Stimulated activated naive CD8-positive, alpha-beta T cell treated with anti-CD3 and anti-CD28 coated beads, Interleukin-15, amount 100 ng/mL, for 72 hours (primary cell): Measurements from ENCODE around the gene RPL22.

Source experiments
- ATAC-seq: fragments of 150-1000 bp; cut with Tn5 transposase; 2 replicates; pipeline ENCODE4 v1.10.0; 2021; ENCODE audit warnings: mild to moderate bottlenecking, moderate library complexity
- DNase-seq, 2 donors: peaks; one replicate each; pipeline ENCODE4 v3.0.0; 2021 to 2022
- H3K27ac Mint-ChIP-seq, 2 donors: one replicate each; pipeline ENCODE4 v1.8.0; 2022; ENCODE audit warnings: mild to moderate bottlenecking in 2 of 2, mixed read lengths in 2 of 2, moderate library complexity in 2 of 2
- H3K27me3 Mint-ChIP-seq: one replicate; pipeline ENCODE4 v1.8.0; 2022; ENCODE audit warnings: mixed read lengths
- H3K4me1 Mint-ChIP-seq: one replicate; pipeline ENCODE4 v1.8.0; 2022; ENCODE audit warnings: mild to moderate bottlenecking, mixed read lengths
- H3K4me3 Mint-ChIP-seq, 2 donors: one replicate each; pipeline ENCODE4 v1.8.0; 2022; ENCODE audit warnings: mild to moderate bottlenecking in 2 of 2, mixed read lengths in 2 of 2, moderate library complexity in 1 of 2
- H3K9me3 Mint-ChIP-seq, 2 donors: one replicate each; pipeline ENCODE4 v1.8.0; 2022; ENCODE audit warnings: mixed read lengths in 2 of 2

The RPL22 gene

DNA sequence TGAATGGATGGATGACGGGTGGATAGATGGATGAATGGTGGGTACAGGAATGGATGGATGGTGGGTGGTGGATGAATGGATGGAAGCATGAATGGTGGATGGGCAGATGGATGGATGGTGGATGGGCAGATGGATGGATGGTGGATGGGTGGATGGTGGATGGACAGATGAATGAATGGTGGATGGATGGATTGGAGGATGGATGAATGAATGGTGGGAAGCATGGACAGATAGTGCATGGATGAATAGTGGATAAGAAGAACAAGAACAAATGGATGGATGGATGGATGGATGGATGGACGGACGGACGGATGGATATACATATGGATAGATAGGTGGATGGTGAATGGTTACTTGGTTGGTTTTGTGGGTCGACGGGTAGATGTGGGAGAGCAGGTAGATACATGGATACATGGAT lies 24.0 kb downstream of the RPL22 start:
- H3K4me1 Mint-ChIP-seq: peaks cover 8% of the 10 kb centered on the region
- no peak overlapping the region for H3K27ac Mint-ChIP-seq
- no peaks in the 10 kb centered on the region for H3K9me3 Mint-ChIP-seq
- peaks cover 39% of the 10 kb centered on the region for H3K27me3 Mint-ChIP-seq
- no peak overlapping the region for H3K4me3 Mint-ChIP-seq
- DNase-seq: no peak
- ATAC-seq: no peak

GRCh38 chr1:6174621-6175410 lies 24.6 kb downstream of the RPL22 start:
- no peak for ATAC-seq
- no peak overlapping the region for H3K4me3 Mint-ChIP-seq
- H3K9me3 Mint-ChIP-seq: no peaks in the 10 kb centered on the region
- H3K27me3 Mint-ChIP-seq: peaks cover 39% of the 10 kb centered on the region
- H3K27ac Mint-ChIP-seq: no peak overlapping the region
- no peak for DNase-seq
- peaks cover 8% of the 10 kb centered on the region for H3K4me1 Mint-ChIP-seq

DNA sequence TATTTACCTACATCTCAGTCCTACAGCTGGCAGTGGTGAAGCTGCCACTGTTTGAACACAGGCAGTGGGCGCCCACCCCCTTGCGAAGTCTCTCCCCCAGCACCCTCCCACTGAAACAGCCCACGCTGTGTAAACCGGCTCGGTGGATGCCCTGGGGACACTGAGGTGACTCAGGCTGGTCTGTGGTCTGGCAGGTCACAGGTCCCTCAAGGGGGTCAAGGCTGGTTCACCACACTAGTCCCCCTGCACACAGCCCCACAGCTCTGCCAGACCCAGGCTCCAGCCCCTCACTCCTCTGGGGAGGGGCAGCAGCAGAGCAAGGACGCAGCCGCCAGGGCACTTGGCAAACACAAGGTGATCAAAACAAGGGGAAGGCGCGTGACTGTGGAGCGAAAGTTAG lies 26.8 kb downstream of the RPL22 start:
- Mint-ChIP-seq H3K27me3 (peaks cover 32% of the 10 kb centered on the region), H3K27ac (no peak overlapping the region)

DNA sequence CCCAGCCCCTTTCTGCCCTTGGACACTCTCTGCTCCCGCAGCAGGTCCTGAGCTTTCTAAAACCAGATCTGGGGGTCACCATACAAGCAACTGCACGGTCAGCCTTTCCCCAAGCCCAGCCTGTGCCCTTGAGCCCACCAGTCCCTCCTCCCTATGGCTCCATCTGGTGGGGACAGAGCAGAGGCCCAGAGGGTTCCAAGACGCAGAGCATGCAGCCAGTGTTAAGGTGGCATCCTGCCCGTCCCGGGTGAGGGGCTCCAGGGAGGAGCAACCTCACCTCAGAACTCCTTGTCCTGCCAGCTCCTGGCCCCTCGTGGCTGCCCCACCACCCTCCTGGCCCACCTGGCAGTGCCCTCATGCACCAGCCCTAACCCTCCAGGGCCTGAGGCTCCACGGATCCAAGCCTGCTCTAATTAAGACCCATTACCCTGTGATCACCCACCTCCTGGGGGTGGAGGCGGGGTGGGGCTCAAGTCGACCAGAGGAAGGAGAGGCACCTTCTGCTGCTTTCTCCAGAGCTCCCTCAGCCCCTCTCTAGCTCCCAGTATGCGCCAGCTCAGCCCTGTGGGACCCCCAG lies 27.8 kb downstream of the RPL22 start:
- Mint-ChIP-seq H3K9me3 (no peaks in the 10 kb centered on the region), H3K27ac (no peak overlapping the region), H3K27me3 (peaks cover 31% of the 10 kb centered on the region), H3K4me3 (no peak overlapping the region), H3K4me1 (no peaks in the 10 kb centered on the region)
- no peak for ATAC-seq
- no peak for DNase-seq

More for the DNA sequence above, 26.8 kb downstream of the RPL22 start:
- no peak for ATAC-seq
- Mint-ChIP-seq H3K4me1 (peaks cover 4% of the 10 kb centered on the region), H3K9me3 (no peaks in the 10 kb centered on the region), H3K4me3 (no peak overlapping the region)
- DNase-seq: no peak

DNA sequence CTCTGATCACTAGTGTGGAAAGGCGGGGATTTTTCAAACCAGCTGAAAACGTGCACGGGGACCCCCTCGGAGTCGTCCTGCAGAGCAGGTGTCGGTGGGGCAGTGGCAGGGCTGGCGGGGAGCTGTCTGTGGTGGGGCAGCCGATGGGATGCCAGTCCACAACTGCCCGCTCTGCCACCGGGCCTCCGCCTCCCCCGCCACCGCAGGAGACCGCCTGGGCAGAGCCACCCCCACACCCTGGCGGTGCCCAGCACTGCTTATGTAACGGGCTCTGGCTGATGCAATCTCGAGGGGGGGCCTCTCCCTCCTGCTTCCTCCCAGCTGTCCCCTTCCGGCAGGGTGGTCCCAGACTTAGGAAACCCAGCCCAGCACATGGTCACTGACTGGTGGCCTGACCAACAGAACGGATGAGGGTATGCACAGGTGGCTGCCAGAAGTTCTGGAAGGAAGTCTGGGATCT lies 28.6 kb downstream of the RPL22 start:
- H3K27me3 Mint-ChIP-seq: peaks cover 33% of the 10 kb centered on the region
- ATAC-seq (no peak), DNase-seq (no peak)
- H3K4me1 Mint-ChIP-seq: no peaks in the 10 kb centered on the region
- H3K27ac Mint-ChIP-seq: no peak overlapping the region
- no peak overlapping the region for H3K4me3 Mint-ChIP-seq
- no peaks in the 10 kb centered on the region for H3K9me3 Mint-ChIP-seq

- no peak for DNase-seq
- no peak overlapping the region for H3K27ac Mint-ChIP-seq
- H3K4me1 Mint-ChIP-seq: no peaks in the 10 kb centered on the region
- ATAC-seq: peak; percentile 40
- no peak overlapping the region for H3K4me3 Mint-ChIP-seq
- no peaks in the 10 kb centered on the region for H3K9me3 Mint-ChIP-seq
- H3K27me3 Mint-ChIP-seq: peaks cover 39% of the 10 kb centered on the region
Measured at GRCh38 chr1:6170116-6170741, 29.2 kb downstream of the RPL22 start.

GRCh38 chr1:6168947-6169586 lies 30.3 kb downstream of the RPL22 start:
- H3K4me3 Mint-ChIP-seq: no peak overlapping the region
- DNase-seq (no peak), ATAC-seq (no peak)
- no peaks in the 10 kb centered on the region for H3K4me1 Mint-ChIP-seq
- H3K9me3 Mint-ChIP-seq: no peaks in the 10 kb centered on the region
- H3K27ac Mint-ChIP-seq: no peak overlapping the region
- H3K27me3 Mint-ChIP-seq: peaks cover 48% of the 10 kb centered on the region

DNA sequence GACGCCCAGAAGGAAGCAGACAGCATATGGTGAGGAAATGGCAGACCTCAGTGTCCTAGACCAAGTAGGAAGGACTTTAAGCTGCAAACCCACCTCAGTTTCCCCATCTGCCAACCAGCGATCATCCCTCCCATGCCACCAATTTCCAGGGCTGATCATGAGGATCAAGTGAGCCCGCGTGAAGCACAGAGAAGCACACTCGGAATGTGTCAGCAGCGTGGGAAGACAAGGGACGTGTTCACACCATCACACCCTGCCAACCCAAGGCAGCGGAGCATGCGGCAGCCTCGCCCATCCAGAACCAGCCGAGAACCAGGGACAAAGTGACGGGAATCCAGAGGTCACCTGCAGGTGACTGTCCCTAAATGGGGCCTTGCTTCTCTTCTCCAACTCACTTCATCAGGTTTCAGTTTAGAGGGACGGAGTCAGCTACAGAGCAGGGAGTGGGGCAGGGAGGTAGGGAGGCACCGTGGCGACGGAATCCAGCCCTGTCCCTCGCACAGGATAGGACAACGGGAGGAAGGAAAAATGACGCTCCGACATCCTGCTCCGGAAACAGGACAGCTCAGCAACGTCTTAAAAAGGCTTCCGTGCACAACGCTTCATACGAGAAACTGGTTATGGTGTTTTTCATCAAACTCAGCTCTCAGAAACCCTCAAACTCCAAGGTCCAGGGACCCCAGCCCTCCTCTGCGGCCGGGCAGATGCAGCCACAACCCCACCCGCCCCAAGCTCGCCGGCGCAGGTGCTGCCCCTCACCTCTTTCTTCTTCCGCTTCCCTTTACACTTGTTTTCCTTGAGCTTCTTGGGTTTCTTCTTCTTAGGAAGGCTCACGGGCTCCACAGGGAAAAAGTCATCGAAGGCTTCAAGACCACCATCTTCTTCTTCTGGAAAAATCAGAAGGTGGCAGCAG lies 31.7 kb downstream of the RPL22 start:
- no peak overlapping the region for H3K4me3 Mint-ChIP-seq
- ATAC-seq: no peak
- H3K27ac Mint-ChIP-seq: no peak overlapping the region
- H3K27me3 Mint-ChIP-seq: peaks cover 48% of the 10 kb centered on the region
- DNase-seq: no peak
- no peaks in the 10 kb centered on the region for H3K9me3 Mint-ChIP-seq
- no peaks in the 10 kb centered on the region for H3K4me1 Mint-ChIP-seq

- no peak for ATAC-seq
- DNase-seq: no peak
Measured at GRCh38 chr1:6166655-6167390, 32.6 kb downstream of the RPL22 start.

GRCh38 chr1:6166221-6166620 lies 33.2 kb downstream of the RPL22 start:
- ATAC-seq (no peak), DNase-seq (no peak)
- Mint-ChIP-seq H3K4me3 (no peak overlapping the region), H3K27me3 (peaks cover 54% of the 10 kb centered on the region), H3K27ac (no peak overlapping the region), H3K9me3 (no peaks in the 10 kb centered on the region), H3K4me1 (no peaks in the 10 kb centered on the region)

More at GRCh38 chr1:6166655-6167390, 32.6 kb downstream of the RPL22 start:
- H3K4me1 Mint-ChIP-seq: no peaks in the 10 kb centered on the region
- H3K27me3 Mint-ChIP-seq: peaks cover 54% of the 10 kb centered on the region
- no peak overlapping the region for H3K27ac Mint-ChIP-seq
- no peaks in the 10 kb centered on the region for H3K9me3 Mint-ChIP-seq
- H3K4me3 Mint-ChIP-seq: no peak overlapping the region

- DNase-seq (no peak), ATAC-seq (no peak)
- Mint-ChIP-seq H3K9me3 (no peaks in the 10 kb centered on the region), H3K4me1 (no peaks in the 10 kb centered on the region), H3K4me3 (no peak overlapping the region), H3K27me3 (peaks cover 60% of the 10 kb centered on the region), H3K27ac (no peak overlapping the region)
Measured at GRCh38 chr1:6165441-6165985, 33.9 kb downstream of the RPL22 start.

DNA sequence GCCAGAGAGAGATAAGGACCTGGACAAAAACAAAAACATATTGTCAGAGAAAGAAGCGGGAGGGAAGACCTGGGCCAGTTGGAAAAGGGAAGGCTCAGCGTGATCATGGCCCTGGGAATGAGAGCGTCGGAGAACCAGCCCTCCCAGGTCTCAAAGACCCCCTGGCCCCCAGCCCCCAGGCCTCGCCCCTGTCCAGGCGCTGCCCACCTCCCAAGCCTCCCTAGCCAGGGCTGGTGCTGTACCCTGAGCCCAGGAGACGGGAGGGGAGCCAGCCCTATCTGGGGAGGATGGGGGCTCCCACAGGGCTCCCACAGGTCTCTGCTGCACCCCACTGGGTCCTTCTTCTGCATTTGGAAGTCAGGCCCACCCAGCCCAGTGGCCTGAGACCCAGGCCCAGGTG lies 34.4 kb downstream of the RPL22 start:
- Mint-ChIP-seq H3K9me3 (no peaks in the 10 kb centered on the region), H3K27me3 (peaks cover 62% of the 10 kb centered on the region), H3K4me1 (no peaks in the 10 kb centered on the region), H3K27ac (no peak overlapping the region), H3K4me3 (no peak overlapping the region)
- no peak for ATAC-seq
- DNase-seq: no peak

DNA sequence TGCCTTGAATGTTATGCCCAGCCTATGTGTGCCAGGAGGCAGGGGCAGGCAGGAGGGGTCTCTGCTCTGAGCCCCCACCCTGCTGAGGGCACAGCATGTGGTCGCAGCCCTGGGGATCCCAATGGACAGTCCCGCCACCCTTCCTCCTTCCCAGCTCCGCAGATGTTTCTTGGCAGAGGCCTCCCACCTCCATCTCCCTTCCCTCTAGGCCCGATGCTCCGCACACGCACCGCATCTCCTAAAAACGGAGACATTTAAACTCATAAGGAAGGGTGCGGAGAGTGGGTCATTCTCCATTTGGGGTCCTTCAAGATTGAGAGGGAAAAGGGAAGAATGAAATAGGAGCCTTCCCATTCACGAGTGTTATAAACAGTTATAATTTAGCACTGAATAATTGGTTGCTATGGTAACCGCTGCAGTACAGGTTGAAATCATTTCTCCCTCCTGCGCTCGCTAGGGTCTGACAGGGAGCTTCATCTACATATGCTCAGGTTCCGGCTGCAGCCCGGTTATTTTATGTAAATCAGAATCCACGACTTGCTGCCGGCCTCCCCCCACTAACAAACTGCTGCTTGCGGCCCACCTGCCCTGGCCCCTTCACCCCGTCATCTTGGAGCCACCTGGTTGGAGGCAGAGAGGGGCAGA lies 35.3 kb downstream of the RPL22 start:
- Mint-ChIP-seq H3K4me1 (no peaks in the 10 kb centered on the region), H3K4me3 (no peak overlapping the region), H3K9me3 (no peaks in the 10 kb centered on the region), H3K27ac (no peak overlapping the region), H3K27me3 (peaks cover 72% of the 10 kb centered on the region)
- ATAC-seq: no peak
- no peak for DNase-seq
